Measurements from ENCODE around the gene SMYD3.

The SMYD3 gene

DNA sequence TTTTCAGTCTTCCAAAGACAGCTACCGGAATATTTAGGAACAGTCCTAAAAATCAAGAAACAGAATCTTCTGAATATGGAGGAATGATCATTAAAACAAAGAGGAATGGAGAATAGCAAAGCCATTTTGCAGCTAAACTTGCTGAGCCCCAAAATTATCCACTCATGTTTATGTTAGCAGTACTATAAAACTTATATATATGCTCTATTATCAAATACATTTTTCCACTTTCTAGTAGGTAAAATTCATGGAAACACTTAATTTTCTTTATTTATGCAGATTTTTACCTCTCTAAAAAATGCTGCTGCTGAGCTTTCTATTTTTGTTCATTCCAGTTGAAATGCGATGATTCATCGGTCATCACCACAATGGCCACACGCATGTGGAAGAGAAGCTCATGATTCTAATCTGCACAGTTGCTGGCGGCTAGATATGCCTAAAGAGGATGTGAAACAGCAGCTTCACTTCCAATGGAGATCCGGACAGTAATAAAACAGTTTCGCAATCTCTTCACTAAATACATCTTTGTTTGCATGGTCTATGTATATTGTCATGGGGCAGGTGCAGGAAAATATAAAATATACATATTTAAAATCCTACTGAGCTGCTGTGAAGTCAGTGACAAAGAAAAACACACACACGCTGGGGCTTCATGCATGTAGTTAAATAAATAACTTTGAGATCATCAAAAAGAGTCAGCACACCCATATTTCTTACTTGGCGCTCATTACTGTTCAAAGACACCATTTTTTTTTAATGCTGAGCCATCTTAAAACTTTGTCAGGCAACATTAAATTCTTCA is 292.2 kb downstream of the SMYD3 start:
- DNase-seq (ENCODE audit: low spot score) = peak; percentile 80

DNA sequence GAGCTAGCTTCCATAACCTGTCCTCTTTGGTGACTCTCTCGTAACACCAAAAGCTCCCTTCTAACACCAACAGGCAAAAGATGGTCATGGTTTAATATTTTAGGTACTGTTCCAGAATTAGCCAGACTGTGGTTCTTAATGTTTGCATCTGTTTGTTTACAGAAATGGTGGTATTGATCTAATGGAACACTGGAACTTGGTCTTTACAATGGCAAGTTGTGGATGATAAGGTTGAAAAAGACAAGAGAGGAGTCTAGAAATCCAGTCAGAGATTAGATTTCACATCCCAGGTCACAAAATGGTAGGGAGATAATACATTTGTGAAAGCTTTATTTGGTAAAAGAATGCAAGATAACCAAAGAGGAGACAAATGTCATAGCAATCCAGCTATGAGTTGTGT is 293.1 kb downstream of the SMYD3 start:
- no peak for DNase-seq (ENCODE audit: low spot score)

DNA sequence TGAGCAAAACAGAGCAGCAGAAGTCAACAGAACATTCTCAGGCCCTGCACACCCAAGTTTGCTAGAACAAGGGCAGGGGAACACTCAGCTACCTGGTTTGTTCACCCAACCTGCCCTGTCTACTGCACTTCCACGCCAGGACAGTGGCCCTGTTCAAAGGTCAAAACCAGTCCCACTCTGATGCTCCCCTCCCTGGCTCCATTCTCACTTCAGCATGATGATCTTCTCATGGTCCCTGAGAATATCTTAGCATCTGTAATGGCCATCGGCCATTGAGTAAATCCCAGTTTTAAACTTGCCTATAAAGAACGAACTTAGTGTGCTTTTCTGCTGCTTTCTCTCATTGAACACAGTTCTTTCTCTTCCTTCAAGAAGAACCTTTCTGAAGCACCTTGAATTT is 293.6 kb downstream of the SMYD3 start:
- no peak for DNase-seq (ENCODE audit: low spot score)

DNA sequence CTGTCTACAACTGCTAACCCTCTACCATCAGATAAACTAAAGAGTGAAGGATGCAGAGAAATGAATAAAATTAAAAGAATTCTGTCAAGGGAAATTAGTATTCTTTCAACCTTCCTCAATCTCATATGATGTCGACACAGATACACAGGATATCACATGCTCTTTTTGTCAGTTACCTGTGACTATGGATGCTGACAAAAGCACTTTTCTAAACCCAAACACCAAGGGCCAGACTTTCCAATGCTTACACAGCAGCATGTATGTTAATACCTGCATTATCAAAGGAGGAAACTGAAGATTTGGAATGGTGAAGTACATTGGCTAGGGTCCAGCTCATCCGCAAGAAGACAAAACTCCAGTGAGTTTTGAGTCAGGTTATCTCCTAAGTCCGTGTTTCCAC is 294.0 kb downstream of the SMYD3 start:
- no peak for DNase-seq (ENCODE audit: low spot score)

DNA sequence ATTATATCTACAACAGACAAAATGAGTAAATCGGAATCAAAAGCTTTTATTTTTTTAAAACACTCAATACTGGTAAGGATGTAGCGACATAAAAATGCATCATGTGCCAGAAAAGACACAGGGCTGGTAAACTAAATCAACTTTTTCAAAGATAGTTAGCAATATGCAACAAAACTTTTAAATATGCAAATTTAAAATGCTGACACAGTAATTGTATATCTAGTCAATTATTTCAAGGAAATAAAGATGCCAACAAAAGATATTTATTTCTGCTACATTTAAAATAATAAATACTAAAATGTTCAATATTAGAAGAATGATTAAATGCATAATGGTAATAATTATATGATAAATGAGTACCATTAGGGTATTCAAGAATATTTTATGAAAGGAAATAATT is 295.1 kb downstream of the SMYD3 start:
- DNase-seq (ENCODE audit: low spot score) = no peak

DNA sequence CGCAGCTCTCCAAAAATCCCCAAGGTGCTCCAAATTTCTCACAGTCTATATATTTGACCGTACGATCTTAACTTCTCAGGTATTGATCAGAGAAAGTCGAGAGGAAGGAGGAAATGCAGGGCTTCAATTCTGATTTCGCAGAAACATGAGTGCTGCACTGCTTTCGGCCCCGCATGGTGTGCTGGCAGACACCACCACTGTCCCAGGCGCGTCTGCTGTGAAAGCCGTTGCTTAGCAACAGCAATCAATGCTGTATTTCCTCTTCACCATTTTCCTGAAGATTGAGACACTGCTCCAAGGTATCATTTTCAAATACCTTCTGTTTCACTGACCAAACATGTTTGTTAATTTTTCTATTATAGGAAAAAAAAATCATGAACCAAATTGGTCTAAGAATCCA is 296.3 kb downstream of the SMYD3 start:
- no peak for DNase-seq (ENCODE audit: low spot score)

DNA sequence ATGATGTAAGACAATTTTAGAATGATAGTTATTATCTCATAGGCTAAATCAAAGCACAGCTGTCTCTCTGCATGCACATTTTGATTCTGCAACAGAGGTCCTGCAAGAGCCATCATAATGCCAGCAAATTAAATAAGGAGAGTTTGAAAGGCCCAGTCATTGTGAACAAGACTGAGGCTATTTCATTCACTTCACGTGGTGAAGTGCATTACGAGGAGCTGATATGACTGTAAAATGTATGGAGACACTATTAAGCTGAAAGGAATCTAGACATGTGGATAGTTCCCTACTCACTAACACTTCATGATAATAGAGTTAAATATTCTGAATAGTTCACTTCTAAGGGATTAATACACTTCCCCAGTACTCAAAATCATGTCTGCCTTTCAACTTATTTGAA is 299.0 kb downstream of the SMYD3 start:
- no peak for DNase-seq (ENCODE audit: low spot score)

DNA sequence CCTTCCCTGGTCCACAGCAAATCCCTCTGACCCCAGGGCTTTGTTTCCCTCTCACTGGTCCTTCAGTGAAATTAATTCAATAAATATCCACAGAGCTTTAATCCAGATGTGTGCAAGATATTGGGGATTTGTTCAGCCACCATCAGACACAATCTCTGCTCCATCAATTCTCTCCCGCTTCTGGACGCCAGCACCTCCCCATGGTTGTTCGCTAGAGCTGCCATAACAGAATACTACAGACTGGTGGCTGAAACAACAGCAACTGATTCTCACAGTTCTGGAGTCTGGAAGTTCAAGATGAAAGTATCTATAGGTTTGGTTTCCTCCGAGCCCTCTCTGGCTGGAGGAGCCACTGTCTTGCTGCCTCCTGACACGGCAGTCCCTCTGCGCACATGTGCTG is 303.9 kb downstream of the SMYD3 start:
- no peak for DNase-seq (ENCODE audit: low spot score)

DNA sequence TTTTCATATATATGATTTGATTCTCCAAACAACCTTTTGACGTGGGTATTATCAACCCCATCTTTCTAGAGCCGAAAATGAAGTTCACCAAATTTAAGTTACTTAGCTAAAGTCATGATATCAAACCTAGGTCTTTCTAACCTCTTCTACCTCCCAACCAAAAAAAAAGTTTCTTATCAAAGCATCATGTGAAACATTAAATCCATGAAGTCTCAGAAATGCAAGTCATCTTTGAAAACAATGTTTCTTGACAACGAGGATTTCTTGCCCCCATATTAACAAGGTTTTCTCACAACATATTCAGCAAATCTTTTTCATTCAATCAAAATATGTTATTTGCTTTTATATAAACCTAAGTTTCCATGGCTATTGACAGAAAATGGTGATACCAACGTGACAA is 306.3 kb downstream of the SMYD3 start:
- DNase-seq (ENCODE audit: low spot score) = no peak

DNA sequence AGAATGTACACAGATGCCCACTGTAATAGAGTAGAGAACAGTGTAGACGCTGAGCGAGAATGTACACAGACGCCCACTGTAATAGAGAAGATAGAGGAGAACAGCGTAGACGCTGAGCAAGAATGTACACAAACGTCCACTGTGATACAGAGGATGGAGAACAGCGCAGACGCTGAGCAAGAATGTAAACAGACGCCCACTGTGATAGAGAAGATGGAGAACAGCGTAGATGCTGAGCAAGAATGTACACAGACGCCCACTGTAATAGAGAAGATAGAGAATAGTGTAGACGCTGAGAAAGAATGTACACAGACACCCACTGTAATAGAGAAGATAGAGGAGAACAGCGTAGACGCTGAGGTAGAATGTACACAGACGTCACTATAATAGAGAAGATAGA is 306.9 kb downstream of the SMYD3 start:
- DNase-seq (ENCODE audit: low spot score) = no peak

DNA sequence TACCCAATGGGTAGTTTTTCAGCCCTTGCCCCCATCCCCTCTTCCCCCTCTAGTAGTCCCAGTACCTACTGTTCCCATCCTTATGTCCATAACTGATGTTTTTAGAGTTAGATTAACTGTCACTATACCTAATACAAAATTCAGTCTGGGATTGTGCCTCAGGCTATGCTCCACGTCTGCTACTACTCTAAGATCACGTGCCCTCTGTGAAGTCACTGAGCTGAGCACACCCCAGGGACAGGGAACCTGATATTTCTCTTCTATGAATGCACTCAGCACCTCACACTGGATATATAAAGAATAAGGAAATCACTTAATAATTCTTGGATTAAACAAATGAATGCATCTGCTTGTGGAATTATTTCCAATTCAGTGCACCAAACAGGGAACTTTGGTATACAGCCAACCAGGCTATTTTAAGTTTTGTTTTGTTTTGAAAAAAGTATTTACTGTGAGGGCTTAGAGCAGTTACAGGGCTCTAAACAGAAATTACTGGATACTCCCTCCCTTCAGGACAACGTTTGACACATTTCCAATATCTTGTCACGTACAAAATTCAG is 307.9 kb downstream of the SMYD3 start:
- no peak for DNase-seq (ENCODE audit: low spot score)

DNA sequence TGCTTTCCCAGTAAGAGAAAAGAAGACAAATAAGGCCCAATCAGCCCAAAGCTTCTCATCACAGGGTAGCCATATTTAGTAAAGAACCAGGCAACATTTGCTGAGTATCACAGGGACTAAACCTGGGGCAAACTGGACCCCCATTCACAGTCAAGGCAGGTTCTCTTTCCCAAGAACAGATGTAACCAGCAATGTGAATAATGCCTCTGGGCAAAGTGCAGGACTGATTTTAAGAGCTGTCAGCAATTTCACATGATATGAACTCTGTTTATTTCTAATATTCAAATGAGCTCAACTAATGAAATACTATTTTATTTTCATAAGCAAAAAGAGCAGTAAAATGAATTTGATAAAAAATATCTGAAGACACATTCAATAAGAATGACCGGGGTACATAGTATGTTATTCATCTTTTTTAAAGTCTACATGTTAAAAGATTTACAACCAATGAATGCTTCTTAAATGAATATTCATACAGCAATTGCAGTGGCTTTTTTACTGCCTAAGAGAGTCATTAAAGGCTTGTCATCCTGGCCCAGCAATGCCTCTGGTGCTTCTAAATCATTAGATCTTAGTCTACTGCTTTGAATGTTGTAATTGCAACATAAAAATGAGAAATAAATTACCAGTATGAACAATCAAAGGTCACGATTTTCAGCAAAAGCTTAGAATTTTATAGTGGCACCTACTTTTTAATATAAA is 308.8 kb downstream of the SMYD3 start:
- DNase-seq (ENCODE audit: low spot score) = no peak

DNA sequence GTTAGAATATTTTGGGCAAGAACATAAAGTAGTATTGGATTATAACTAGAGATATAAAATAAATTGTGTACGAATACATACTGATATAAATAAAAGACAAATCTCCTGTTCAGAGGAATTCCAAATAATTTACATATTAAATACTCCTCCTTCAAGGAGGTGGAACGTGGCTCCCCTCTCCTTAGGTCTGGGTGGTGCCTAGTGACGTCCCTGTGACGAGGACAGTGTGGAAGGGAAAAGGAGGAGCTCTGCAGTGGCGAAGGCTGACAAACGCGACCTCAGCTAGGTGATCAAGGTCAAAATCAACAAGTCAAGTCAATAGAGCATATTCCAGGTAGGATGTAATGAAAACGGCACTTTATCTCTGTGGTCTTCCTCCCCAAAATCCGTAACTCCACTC is 310.0 kb downstream of the SMYD3 start:
- no peak for DNase-seq (ENCODE audit: low spot score)

DNA sequence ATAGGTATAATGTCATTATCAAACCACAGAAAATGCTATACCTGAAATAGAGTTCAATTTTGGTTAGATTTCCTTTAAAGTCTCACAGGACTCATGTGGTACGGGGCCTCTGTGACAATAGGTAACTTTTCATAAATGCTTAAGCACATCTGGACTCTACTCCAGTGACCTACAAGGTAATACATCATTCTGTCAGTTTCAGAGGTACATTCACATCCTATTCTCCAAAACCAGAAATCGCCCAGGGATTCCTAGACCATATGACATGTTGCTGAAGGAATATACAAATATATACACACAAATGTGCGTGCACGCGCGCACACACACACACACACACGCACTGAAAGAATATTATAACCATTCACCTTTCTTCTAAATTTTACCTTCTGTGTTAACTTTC is 311.8 kb downstream of the SMYD3 start:
- DNase-seq (ENCODE audit: low spot score) = no peak

DNA sequence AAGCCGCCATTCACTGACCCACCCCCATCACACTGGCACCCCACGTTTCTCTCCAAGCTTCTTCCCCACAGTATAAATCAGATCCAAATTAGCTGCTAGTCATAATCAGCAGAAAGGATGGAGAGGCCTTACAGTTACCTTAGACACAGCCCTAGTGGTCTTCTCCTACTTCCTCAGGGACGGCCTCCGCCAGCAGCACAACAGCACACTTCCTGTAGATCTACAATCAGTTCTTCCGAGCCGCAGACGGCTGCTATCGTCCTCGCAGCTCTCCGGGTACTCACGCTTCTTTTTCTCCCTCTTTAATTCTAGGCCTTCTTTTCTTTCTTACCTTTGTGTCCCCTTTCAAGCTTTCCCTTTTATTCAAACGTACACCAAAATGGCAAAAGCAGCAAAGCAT is 313.5 kb downstream of the SMYD3 start:
- DNase-seq (ENCODE audit: low spot score) = no peak

DNA sequence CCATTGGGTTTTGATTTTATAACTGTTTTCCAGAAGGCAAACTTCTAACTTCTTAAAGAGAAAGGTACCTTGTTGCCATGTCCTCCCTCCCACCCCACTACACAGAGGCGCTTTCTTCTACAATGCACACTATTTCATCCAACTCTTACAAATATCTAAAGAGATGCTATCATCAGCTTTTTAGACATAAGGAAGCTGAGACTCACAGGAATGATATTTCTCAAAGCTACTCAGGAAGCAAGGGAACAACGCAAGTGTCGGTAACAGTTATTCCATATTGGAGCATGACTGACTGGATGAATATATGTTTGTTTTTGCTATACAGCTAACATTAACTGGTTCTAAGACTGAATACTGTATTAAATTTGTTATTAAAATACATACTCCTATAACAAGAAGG is 318.0 kb downstream of the SMYD3 start:
- no peak for DNase-seq (ENCODE audit: low spot score)

DNA sequence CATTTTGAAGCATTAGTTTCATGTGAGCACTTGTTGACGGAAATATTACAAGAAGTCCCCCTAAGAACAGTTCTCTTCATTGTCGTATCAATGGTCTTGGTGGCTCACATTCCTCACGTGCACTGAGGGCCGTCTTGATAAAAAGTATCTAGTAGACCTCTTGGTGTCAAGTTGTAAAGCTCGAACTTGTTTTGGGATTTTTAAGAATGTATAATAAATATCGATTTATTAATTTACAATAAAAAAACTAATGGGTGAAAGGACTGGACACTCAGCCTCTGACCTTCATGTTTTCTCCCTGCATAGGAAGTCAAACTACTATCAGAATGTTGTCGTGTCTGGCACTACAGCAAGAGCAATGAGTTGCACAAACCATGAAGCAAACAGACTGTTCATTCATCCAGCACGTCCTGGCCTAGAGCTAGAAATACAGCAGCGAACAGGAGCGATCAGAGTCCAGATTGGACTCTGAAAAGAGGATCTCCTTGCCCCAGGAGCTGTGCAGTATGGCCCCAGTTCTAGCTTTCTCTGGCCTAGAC is 319.2 kb downstream of the SMYD3 start:
- no peak for DNase-seq (ENCODE audit: low spot score)

DNA sequence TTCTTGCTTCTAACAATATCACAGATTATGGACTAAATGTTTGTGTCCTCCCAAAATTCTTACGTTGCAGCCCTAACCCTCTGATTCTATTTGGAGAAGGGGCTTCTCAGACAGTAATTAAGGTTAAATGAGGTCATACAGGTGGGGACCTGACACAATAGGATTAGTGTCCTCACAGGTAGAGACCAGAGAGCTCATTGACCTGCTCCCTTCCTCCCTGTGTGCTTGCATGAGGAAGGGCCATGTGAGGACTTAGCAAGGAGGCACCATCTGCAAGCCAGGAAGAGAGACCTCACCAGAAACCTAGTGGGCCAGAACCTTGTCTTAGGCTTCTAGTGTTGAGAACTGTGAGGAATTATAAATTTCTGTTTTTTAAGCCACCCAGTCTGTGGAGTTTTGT is 322.6 kb downstream of the SMYD3 start:
- DNase-seq (ENCODE audit: low spot score) = no peak

DNA sequence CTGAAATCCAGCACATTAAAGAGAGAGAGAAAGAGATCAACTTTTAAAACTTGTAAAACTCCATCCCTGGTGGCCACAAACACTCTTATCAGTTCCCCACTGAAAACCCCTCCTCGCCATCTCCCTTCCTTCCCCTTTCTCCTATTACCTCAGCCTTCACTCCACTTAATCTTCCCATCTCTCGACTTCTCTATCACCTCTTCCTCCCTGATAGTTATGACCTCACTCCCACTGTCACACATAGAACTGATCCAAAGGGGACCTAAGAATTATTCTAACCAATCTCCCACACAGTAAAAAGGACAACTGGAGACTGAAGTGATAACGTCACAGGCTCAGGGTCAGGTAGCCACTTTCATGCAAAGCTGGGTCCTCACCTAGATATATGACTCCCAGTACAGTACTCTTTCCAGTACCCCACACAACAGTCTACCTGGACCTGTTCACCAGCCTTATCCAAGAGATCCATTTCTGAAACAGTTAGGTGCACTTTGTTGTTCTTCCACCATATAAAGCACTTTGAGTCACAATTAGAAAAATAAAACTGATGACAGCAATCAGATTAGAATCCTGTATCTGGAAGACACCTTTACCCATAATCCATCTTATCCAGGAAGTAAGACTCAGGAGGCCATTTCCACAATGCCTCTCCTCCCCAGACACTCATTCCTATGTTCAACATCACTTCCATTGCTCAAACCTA is 324.8 kb downstream of the SMYD3 start:
- DNase-seq (ENCODE audit: low spot score) = no peak

DNA sequence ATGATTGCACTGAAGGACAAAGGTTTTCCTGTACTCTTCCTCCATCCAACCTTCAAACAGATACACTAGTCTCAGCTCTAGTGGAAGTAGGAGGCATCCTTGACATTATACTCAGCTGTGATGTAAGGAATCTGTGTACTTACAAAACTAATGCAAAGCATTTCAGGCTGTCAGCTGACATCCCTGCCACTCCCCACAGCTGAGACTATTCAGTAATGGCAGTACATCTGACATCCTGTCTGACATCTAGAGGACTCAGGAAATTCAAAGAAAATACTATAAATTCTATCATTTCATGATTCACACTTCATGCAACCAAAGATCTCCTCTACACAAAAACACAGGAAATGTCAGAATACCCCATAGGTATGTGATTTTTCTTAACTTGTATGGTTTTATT is 325.8 kb downstream of the SMYD3 start:
- DNase-seq (ENCODE audit: low spot score) = no peak

DNA sequence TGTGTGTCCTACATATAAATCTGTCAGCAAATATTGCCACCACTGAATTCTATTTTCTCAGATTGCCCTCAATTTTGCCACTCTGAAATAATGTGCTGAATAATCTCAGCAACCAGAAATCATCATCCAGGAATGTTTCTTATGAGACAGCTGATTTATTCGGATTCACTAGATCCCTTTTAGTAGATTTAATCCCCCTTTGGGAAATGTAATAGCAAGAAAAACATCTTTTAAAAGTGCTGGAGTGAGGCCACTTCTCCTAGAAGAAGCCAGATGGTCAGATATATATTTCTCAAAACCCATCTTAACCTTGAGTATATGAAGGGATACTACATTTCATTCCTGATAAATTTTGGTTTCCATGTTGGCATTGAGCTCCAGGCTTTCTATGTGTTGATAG is 327.7 kb downstream of the SMYD3 start:
- DNase-seq (ENCODE audit: low spot score) = no peak

DNA sequence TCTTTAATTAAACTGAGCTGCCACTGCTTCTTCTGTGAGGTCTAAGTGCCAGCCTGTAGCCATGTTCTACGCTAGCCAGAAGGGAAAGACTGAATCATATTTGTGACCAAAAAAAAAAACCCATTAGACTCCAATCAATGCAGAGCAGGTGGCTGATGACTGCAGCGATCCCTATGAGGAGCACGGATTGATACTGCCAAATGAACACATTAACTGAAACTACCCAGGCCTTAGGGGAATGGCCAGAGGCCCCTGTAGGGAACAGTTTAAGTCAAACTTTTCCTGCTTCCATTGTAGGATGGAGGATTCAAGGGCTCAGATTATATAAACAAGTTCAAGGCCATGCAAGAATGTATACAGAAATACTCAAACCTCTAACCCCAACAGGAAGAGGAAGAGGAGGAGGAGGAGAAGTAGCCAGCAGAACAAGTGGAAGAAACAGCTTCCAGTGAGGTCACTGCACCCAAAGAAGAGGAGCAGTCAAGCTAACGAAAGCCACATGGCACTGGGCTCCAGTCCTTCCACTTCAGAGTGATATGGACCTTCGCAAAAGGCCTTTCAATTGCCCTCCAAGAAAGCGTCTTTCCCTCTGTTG is 328.3 kb downstream of the SMYD3 start:
- peak; percentile 4 for DNase-seq (ENCODE audit: low spot score)
